Testis (tissue), 2 donors: ENCODE measurements around the gene PSORS1C1.

Source experiments
- CTCF ChIP-seq, 3 experiments: fragments of 450-650 bp in 2 of 3; fragments of 200-600 bp in 1 of 3; sonication (generic) in 1 of 3; IDR thresholded peaks; one replicate each; pipeline ENCODE4 v1.5.1; 2016 to 2019; ENCODE audit warnings: antibody characterized with exemption in 3 of 3, mild to moderate bottlenecking in 2 of 3, moderate library complexity in 1 of 3
- POLR2A ChIP-seq: fragments of 450-650 bp; IDR thresholded peaks from one replicate; pipeline ENCODE4 v1.6.1; 2017; ENCODE audit warnings: antibody characterized with exemption, mild to moderate bottlenecking, moderate library complexity

- no peak for TF ChIP-seq POLR2A
- TF ChIP-seq CTCF (IDR thresholded peaks at IDR 0.05), result no peak
Measured at GRCh38 chr6:31149827-31150447, 35.3 kb downstream of the PSORS1C1 start.
